ENCODE results near the gene RIBC2.

DNA sequence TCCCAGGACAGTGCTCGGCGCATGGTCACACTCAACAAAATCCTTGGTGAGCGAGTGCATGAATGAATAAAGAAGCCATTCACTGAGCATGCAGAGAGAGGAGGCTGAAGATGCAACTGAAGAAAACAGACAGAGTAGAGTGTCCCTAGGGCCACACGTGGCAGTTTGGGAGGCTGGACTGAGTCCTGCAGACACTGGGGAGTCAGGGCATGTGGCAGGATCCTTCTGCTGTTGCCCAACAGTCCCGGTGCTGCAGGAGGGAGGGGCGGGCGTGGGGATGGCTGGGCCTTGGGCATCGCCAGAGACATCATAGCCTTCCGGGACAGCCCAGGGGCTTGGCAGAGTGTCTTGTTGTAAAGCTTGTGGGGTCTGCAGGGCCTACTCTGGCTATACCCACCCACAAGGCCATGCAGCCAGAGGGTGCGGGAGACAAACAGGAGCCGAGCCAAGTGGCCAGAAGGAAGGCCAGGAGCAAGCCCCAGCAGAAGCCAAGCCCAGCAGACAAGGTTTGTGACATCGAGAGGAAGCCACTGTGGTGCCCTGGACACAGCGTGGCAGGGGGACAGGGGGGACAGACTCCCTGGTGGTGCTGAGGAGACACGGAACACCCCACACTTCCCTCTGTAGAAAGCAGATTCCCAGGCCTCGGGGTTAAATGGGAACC is 62.5 kb downstream of the RIBC2 start:
- TF ChIP-seq, protein P1, sequence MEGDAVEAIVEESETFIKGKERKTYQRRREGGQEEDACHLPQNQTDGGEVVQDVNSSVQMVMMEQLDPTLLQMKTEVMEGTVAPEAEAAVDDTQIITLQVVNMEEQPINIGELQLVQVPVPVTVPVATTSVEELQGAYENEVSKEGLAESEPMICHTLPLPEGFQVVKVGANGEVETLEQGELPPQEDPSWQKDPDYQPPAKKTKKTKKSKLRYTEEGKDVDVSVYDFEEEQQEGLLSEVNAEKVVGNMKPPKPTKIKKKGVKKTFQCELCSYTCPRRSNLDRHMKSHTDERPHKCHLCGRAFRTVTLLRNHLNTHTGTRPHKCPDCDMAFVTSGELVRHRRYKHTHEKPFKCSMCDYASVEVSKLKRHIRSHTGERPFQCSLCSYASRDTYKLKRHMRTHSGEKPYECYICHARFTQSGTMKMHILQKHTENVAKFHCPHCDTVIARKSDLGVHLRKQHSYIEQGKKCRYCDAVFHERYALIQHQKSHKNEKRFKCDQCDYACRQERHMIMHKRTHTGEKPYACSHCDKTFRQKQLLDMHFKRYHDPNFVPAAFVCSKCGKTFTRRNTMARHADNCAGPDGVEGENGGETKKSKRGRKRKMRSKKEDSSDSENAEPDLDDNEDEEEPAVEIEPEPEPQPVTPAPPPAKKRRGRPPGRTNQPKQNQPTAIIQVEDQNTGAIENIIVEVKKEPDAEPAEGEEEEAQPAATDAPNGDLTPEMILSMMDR (IDR thresholded peaks at IDR 0.05) = no peak
- no peak for TF ChIP-seq POLR2A (IDR thresholded peaks at IDR 0.05)

Data from gastroesophageal sphincter (tissue), 3 donors.